H1 (cell line): ENCODE measurements around the gene DDIAS. TPM values are rescaled to one million over a fixed set of nuclear protein-coding genes. Genes with fewer than 3 reads are reported as not detected.

Experiments used
- CTCF ChIA-PET: fragments of 300-600 bp; sonication (Branson Sonifier 250); formaldehyde crosslinking; loops from one replicate; lab custom pipeline; 2021; ENCODE audit not compliant: partially characterized antibody; lab: Charles Lee
- POLR2A ChIA-PET: fragments of 300-600 bp; sonication (Branson Sonifier 250); formaldehyde crosslinking; loops from one replicate; lab custom pipeline; 2021; ENCODE audit warnings: inconsistent platforms; ENCODE audit not compliant: partially characterized antibody; lab: Charles Lee
- DNase-seq, 2 experiments: peaks; one replicate each; pipeline versions ENCODE4 v3.0.0 to v3.0.0-alpha.2; 2010 to 2022; ENCODE audit warnings: low spot score in 2 of 2, low read depth in 1 of 2, mixed read lengths in 1 of 2
- FAIRE-seq: peaks from 2 replicates; lab custom pipeline; 2011; peaks lifted over from hg19 to GRCh38; lab: Jason Lieb, UNC
- H2AFZ ChIP-seq: 2 replicates; pipeline ENCODE4 v1.8.1; 2012; ENCODE audit warnings: low read length, inconsistent platforms
- H2AK5ac ChIP-seq: 2 replicates; pipeline ENCODE4 v1.6.1; 2013; ENCODE audit warnings: low read depth, low read length
- H2BK120ac ChIP-seq: replicated peaks from 2 replicates; pipeline ENCODE3; 2013; ENCODE audit warnings: low read depth, low read length, inconsistent platforms
- H2BK12ac ChIP-seq: 2 replicates; pipeline ENCODE4 v1.6.1; 2013; ENCODE audit warnings: low read depth, low read length
- H2BK15ac ChIP-seq: 2 replicates; pipeline ENCODE4 v1.6.1; 2013; ENCODE audit warnings: low read length
- H2BK20ac ChIP-seq: 2 replicates; pipeline ENCODE4 v1.6.1; 2013; ENCODE audit warnings: low read length
- H2BK5ac ChIP-seq: 2 replicates; pipeline ENCODE4 v1.6.1; 2013; ENCODE audit warnings: low read depth, low read length
- H3K14ac ChIP-seq: 2 replicates; pipeline ENCODE4 v1.6.1; 2013; ENCODE audit warnings: inconsistent platforms; ENCODE audit not compliant: insufficient read length
- H3K18ac ChIP-seq: 2 replicates; pipeline ENCODE4 v1.6.1; 2013; ENCODE audit warnings: low read length; ENCODE audit errors: extremely low read depth
- H3K23ac ChIP-seq: 2 replicates; pipeline ENCODE4 v1.6.1; 2013; ENCODE audit warnings: inconsistent platforms; ENCODE audit not compliant: insufficient read length
- H3K23me2 ChIP-seq: 2 replicates; pipeline ENCODE4 v1.6.1; 2013; ENCODE audit warnings: low read depth, low read length
- H3K27ac ChIP-seq: 2 replicates; pipeline ENCODE4 v1.6.1; 2011; ENCODE audit warnings: low read depth, low read length, inconsistent platforms
- H3K27me3 ChIP-seq, 4 experiments: replicated peaks in 1 of 4; 1 replicate in 1 of 4; 2 replicates in 3 of 4; pipeline versions ENCODE4 v1.6.1 to v1.8.1; 2011 to 2013; ENCODE audit warnings: low read length in 3 of 4, mild to moderate bottlenecking in 3 of 4, inconsistent platforms in 2 of 4, mixed read lengths in 2 of 4, moderate library complexity in 1 of 4; ENCODE audit not compliant: control insufficient read depth in 3 of 4, insufficient read depth in 3 of 4; ENCODE audit errors: extremely low read depth in 1 of 4
- H3K36me3 ChIP-seq, 4 experiments: 2 replicates each; pipeline versions ENCODE4 v1.6.1 to v1.8.1; 2011 to 2013; ENCODE audit warnings: mild to moderate bottlenecking in 4 of 4, low read length in 3 of 4, moderate library complexity in 2 of 4, control low read depth in 1 of 4, inconsistent platforms in 1 of 4; ENCODE audit not compliant: insufficient read depth in 4 of 4, control insufficient read depth in 2 of 4
- H3K4ac ChIP-seq: replicated peaks from 2 replicates; pipeline ENCODE3; 2013; ENCODE audit warnings: low read length, low read depth, mixed read lengths, inconsistent platforms; ENCODE audit not compliant: insufficient read length
- H3K4me1 ChIP-seq, 4 experiments: replicated peaks in 1 of 4; 1 replicate in 1 of 4; 2 replicates in 3 of 4; pipeline versions ENCODE4 v1.6.1 to v1.8.1; 2011 to 2013; ENCODE audit warnings: low read length in 3 of 4, inconsistent platforms in 2 of 4, mixed read lengths in 1 of 4; ENCODE audit not compliant: insufficient read depth in 4 of 4, control insufficient read depth in 3 of 4
- H3K4me2 ChIP-seq, 2 experiments: 2 replicates each; pipeline versions ENCODE4 v1.6.1 to v1.8.1; 2011 to 2013; ENCODE audit warnings: low read depth in 2 of 2, low read length in 2 of 2, control low read depth in 1 of 2, inconsistent platforms in 1 of 2, mild to moderate bottlenecking in 1 of 2; ENCODE audit not compliant: insufficient read depth in 1 of 2
- H3K4me3 ChIP-seq, 4 experiments: fragments of 200-600, 300-600 bp in 1 of 4; sonication (generic), shearing (Covaris generic), sonication (Bioruptor Twin) in 1 of 4; 2 replicates each; pipeline versions ENCODE4 v1.5.1 to v1.8.1; 2011 to 2016; ENCODE audit warnings: low read length in 4 of 4, low read depth in 3 of 4, control low read depth in 2 of 4, inconsistent platforms in 2 of 4, mild to moderate bottlenecking in 2 of 4, mixed read lengths in 1 of 4, moderate library complexity in 1 of 4; ENCODE audit not compliant: insufficient read depth in 2 of 4; ENCODE audit errors: extremely low read depth in 1 of 4
- H3K56ac ChIP-seq: replicated peaks from 2 replicates; pipeline ENCODE3; 2013; ENCODE audit warnings: low read depth, mild to moderate bottlenecking, mixed read lengths, low read length, inconsistent platforms; ENCODE audit not compliant: insufficient read length
- H3K79me1 ChIP-seq: 2 replicates; pipeline ENCODE4 v1.6.1; 2013; ENCODE audit warnings: low read depth, low read length, control low read depth
- H3K79me2 ChIP-seq, 2 experiments: 2 replicates each; pipeline versions ENCODE4 v1.6.1 to v1.8.1; 2012 to 2013; ENCODE audit warnings: low read length in 2 of 2, mild to moderate bottlenecking in 2 of 2, inconsistent platforms in 1 of 2; ENCODE audit not compliant: insufficient read depth in 2 of 2, control insufficient read depth in 1 of 2
- H3K9ac ChIP-seq, 4 experiments: replicated peaks in 1 of 4; 1 replicate in 1 of 4; 2 replicates in 3 of 4; pipeline versions ENCODE4 v1.6.1 to v1.8.1; 2011 to 2013; ENCODE audit warnings: low read depth in 3 of 4, low read length in 3 of 4, control low read depth in 2 of 4, mild to moderate bottlenecking in 2 of 4, moderate library complexity in 2 of 4, inconsistent platforms in 1 of 4; ENCODE audit errors: extremely low read depth in 1 of 4
- H3K9me3 ChIP-seq, 2 experiments: 2 replicates each; pipeline versions ENCODE4 v1.6.1 to v1.8.1; 2012 to 2013; ENCODE audit warnings: mild to moderate bottlenecking in 2 of 2, moderate library complexity in 2 of 2, control low read depth in 1 of 2, inconsistent platforms in 1 of 2, low read depth in 1 of 2, low read length in 1 of 2, mixed read lengths in 1 of 2; ENCODE audit not compliant: insufficient read depth in 2 of 2
- H4K20me1 ChIP-seq, 2 experiments: replicated peaks in 1 of 2; 2 replicates each; pipeline versions ENCODE3 to v1.8.1; 2011 to 2013; ENCODE audit warnings: inconsistent platforms in 2 of 2, low read length in 2 of 2, mild to moderate bottlenecking in 1 of 2; ENCODE audit not compliant: insufficient read depth in 2 of 2, control insufficient read depth in 1 of 2
- H4K5ac ChIP-seq: 2 replicates; pipeline ENCODE4 v1.6.1; 2013; ENCODE audit warnings: low read length, low read depth, mixed read lengths, inconsistent platforms; ENCODE audit not compliant: insufficient read length
- H4K8ac ChIP-seq: 2 replicates; pipeline ENCODE4 v1.8.0; 2013; ENCODE audit warnings: mild to moderate bottlenecking, moderate library complexity, low read length, inconsistent platforms; ENCODE audit not compliant: insufficient read depth; ENCODE audit errors: extremely low read depth
- H4K91ac ChIP-seq: replicated peaks from 2 replicates; pipeline ENCODE3; 2013; ENCODE audit warnings: low read length, mixed read lengths, inconsistent platforms; ENCODE audit not compliant: insufficient read length
- ASH2L ChIP-seq: fragments of 200-600, 300-600 bp; sonication (generic); IDR thresholded peaks from one replicate; pipeline ENCODE4 v1.7.1; 2017; ENCODE audit warnings: low read length
- EP300 ChIP-seq, 2 experiments: IDR thresholded peaks; 1 replicate in 1 of 2; 2 replicates in 1 of 2; pipeline ENCODE4 v1.6.1; 2011 to 2012; ENCODE audit warnings: low read depth in 2 of 2, low read length in 2 of 2, mild to moderate bottlenecking in 2 of 2, borderline replicate concordance in 1 of 2, inconsistent platforms in 1 of 2, moderate library complexity in 1 of 2
- FOSL1 ChIP-seq: IDR thresholded peaks from 2 replicates; pipeline ENCODE4 v1.6.1; 2011; ENCODE audit warnings: mild to moderate bottlenecking, low read depth, low read length, moderate library complexity; ENCODE audit not compliant: insufficient read depth
- JUN ChIP-seq: IDR thresholded peaks from 2 replicates; pipeline ENCODE4 v1.6.1; 2011; ENCODE audit warnings: low read depth, mild to moderate bottlenecking, improper control_type of control experiment, low read length
- RAD21 ChIP-seq, 2 experiments: IDR thresholded peaks in 1 of 2; conservative IDR thresholded peaks in 1 of 2; 2 replicates each; pipeline ENCODE4 v1.6.1; 2011; ENCODE audit warnings: low read depth in 2 of 2, low read length in 2 of 2, improper control_type of control experiment in 1 of 2, inconsistent platforms in 1 of 2, mild to moderate bottlenecking in 1 of 2, moderate library complexity in 1 of 2
- RNF2 ChIP-seq: fragments of 200-900, 300-1000 bp; sonication (generic); IDR thresholded peaks from 2 replicates; pipeline ENCODE4 v1.7.1; 2016; ENCODE audit warnings: borderline replicate concordance, low read depth, mild to moderate bottlenecking, antibody characterized with exemption, low read length; ENCODE audit not compliant: poor library complexity, severe bottlenecking; ENCODE audit errors: missing control alignments
- RXRA ChIP-seq: IDR thresholded peaks from 2 replicates; pipeline ENCODE4 v1.6.1; 2011; ENCODE audit warnings: low read depth, mild to moderate bottlenecking, low read length, moderate library complexity; ENCODE audit not compliant: insufficient read depth
- TAF1 ChIP-seq: IDR thresholded peaks from 2 replicates; pipeline ENCODE4 v1.6.1; 2011; ENCODE audit warnings: mild to moderate bottlenecking, low read depth, low read length
- WGBS, 2 experiments: shearing (Covaris generic) in 1 of 2; methylation state at CpG; one replicate each; pipeline versions ENCODE4 v1.1.6 to v1.1.7; 2013 to 2015; ENCODE audit warnings: low lambda C conversion rate in 2 of 2, mixed read lengths in 2 of 2, inconsistent platforms in 1 of 2, low coverage in 1 of 2, missing lambda C conversion rate in 1 of 2; ENCODE audit not compliant: insufficient replicate concordance in 2 of 2, insufficient coverage in 1 of 2, insufficient read length in 1 of 2; ENCODE audit errors: extremely low coverage in 1 of 2, missing lambda C conversion rate in 1 of 2; 5-methylcytosine and 5-hydroxymethylcytosine counted together
- polyA plus RNA-seq, 7 experiments: library from polyadenylated mRNA; depleted of rRNA in 3 of 7; stranded (reverse) in 5 of 7; unstranded in 2 of 7; fragments of >200 nt in 5 of 7; fragments of 200-250 nt in 2 of 7; gene quantifications; 1 replicate in 5 of 7; 2 replicates in 1 of 7; 4 replicates in 1 of 7; pipeline versions ENCODE4 v1.2.1 to v1.2.3, GENCODE V29; 2011 to 2013; ENCODE audit warnings: missing spikeins in 2 of 7, mixed read lengths in 2 of 7
- total RNA-seq: library from RNA; stranded (reverse); fragmentation: NEBNext Ultra II Directional; extraction: Animal tissue kit (Norgen Biotek cat#: 25700); gene quantifications from 2 replicates; pipeline ENCODE4 v1.2.1, GENCODE V29; 2021

The DDIAS gene
- total and polyA plus RNA-seq, 2 of the 8 experiments (the other 6 are each of a cell fraction or from before 2014, with no cell fraction given): 11.6 to 25.7 TPM

GRCh38 chr11:82937554-82937953 is 36.0 kb downstream of the DDIAS start:
- Histone ChIP-seq H3K23ac (no peak overlapping the region), H3K36me3 (peaks cover 3 to 24% (median 10%) of the 10 kb centered on the region in 4 experiments), H2BK5ac (no peak overlapping the region), H2BK15ac (no peak overlapping the region), H3K9ac (no peak overlapping the region), H3K4me2 (no peak overlapping the region), H3K4ac (no peak overlapping the region), H3K79me1 (no peaks in the 10 kb centered on the region)
- CTCF ChIA-PET: interaction anchor here (1.0 to 1.1 kb wide), 2 partner anchors 10 to 70 kb away, joined by 3 read pairs; no protein-coding TSS in a partner anchor
- no peak for TF ChIP-seq EP300 (IDR thresholded peaks at IDR 0.05; ENCODE audit: borderline replicate concordance in 1 of 2, low read depth in 2 of 2, low read length in 2 of 2)
- no peak for TF ChIP-seq TAF1
- TF ChIP-seq RAD21 (IDR thresholded peaks at IDR 0.05 in 1 of 2, conservative IDR thresholded peaks at IDR 0.05 in 1 of 2; ENCODE audit: low read depth in 2 of 2, low read length in 2 of 2): no peak
- TF ChIP-seq ASH2L: no peak
- TF ChIP-seq FOSL1: no peak
- TF ChIP-seq JUN: no peak
- TF ChIP-seq RXRA: no peak
- no peak for TF ChIP-seq RNF2
- TF ChIP-seq, all 59 proteins: peak for 0
- no peak overlapping the region for H3K4me3 ChIP-seq
- H3K23me2 ChIP-seq: no peaks in the 10 kb centered on the region; the same call in 1 of the 2 replicates
- no peaks in the 10 kb centered on the region for H4K20me1 ChIP-seq
- no peak overlapping the region for H4K91ac ChIP-seq
- no peak overlapping the region for H2BK12ac ChIP-seq
- POLR2A ChIA-PET: interaction anchor here (0.9 kb wide), 1 partner anchor 36 kb away, joined by 3 read pairs; the partner anchor contains the start of gene DDIAS
- H2BK120ac ChIP-seq: no peak overlapping the region
- no peak overlapping the region for H3K18ac ChIP-seq
- FAIRE-seq (no peak), DNase-seq (no peak)
- H4K5ac ChIP-seq: no peak overlapping the region
- H3K27ac ChIP-seq: no peak overlapping the region
- H3K27me3 ChIP-seq: no peaks in the 10 kb centered on the region
- no peaks in the 10 kb centered on the region for H3K79me2 ChIP-seq
- H2AFZ ChIP-seq: no peak overlapping the region
- no peak overlapping the region for H4K8ac ChIP-seq
- no peak overlapping the region for H2BK20ac ChIP-seq
- no peak overlapping the region for H2AK5ac ChIP-seq
- no peak overlapping the region for H3K56ac ChIP-seq
- H3K9me3 ChIP-seq: no peaks in the 10 kb centered on the region
- WGBS, 2 experiments: 85% methylated on average over 2 of the region's 2 CpGs; no CpG with 5 or more reads in 1 of the 2 experiments
- no peak overlapping the region for H3K14ac ChIP-seq
- H3K4me1 ChIP-seq: no peaks in the 10 kb centered on the region
